Neural progenitor cell (in vitro differentiated cells): Measurements from ENCODE around the gene PTTG1IP2. TPM values are rescaled to one million over a fixed set of nuclear protein-coding genes. Genes with fewer than 3 reads are reported as not detected.

Source experiments
- DNase-seq: peaks from one replicate; pipeline ENCODE4 v3.0.0-alpha.2; 2016; ENCODE audit warnings: low spot score
- H2AFZ ChIP-seq: fragments of 200-600 bp; sonication (generic); replicated peaks from 2 replicates; pipeline ENCODE4 v1.6.1; 2016; ENCODE audit warnings: antibody characterized with exemption
- H3F3A ChIP-seq: fragments of 200-600 bp; sonication (generic); 2 replicates; pipeline ENCODE4 v1.6.1; 2016; ENCODE audit warnings: antibody characterized with exemption, low read depth
- H3K27ac ChIP-seq: fragments of 200-600 bp; sonication (generic); 2 replicates; pipeline ENCODE4 v1.5.1; 2016; ENCODE audit warnings: mild to moderate bottlenecking
- H3K27me3 ChIP-seq: fragments of 200-600 bp; sonication (generic); 2 replicates; pipeline ENCODE4 v1.6.1; 2016; ENCODE audit warnings: mild to moderate bottlenecking, moderate library complexity
- H3K36me3 ChIP-seq: fragments of 200-600 bp; sonication (generic); 2 replicates; pipeline ENCODE4 v1.5.1; 2016
- H3K4me1 ChIP-seq: fragments of 200-600 bp; sonication (generic); 2 replicates; pipeline ENCODE4 v1.6.1; 2016; ENCODE audit warnings: mixed run types
- H3K4me2 ChIP-seq: fragments of 200-600 bp; sonication (generic); 2 replicates; pipeline ENCODE4 v1.6.1; 2016
- H3K4me3 ChIP-seq: fragments of 200-600 bp; sonication (generic); 2 replicates; pipeline ENCODE4 v1.5.1; 2016
- H3K79me2 ChIP-seq: fragments of 200-600 bp; sonication (generic); 2 replicates; pipeline ENCODE4 v1.6.1; 2016; ENCODE audit warnings: low read depth
- H3K9ac ChIP-seq: fragments of 200-600 bp; sonication (generic); 2 replicates; pipeline ENCODE4 v1.6.1; 2016
- H3K9me3 ChIP-seq: fragments of 200-600 bp; sonication (generic); 2 replicates; pipeline ENCODE4 v1.5.1; 2016; ENCODE audit warnings: low read depth
- H4K20me1 ChIP-seq: fragments of 200-600 bp; sonication (generic); 2 replicates; pipeline ENCODE4 v1.6.1; 2016; ENCODE audit warnings: low read depth
- H3K27ac Mint-ChIP-seq: 3 replicates; pipeline ENCODE4 v1.8.0; 2021; ENCODE audit warnings: mixed read lengths
- H3K27me3 Mint-ChIP-seq: 2 replicates; pipeline ENCODE4 v1.8.0; 2022; ENCODE audit warnings: low read depth, mild to moderate bottlenecking, inconsistent platforms, moderate library complexity, mixed read lengths; ENCODE audit not compliant: insufficient read depth
- H3K36me3 Mint-ChIP-seq: 3 replicates; pipeline ENCODE4 v1.8.0; 2021; ENCODE audit warnings: mixed read lengths
- H3K4me1 Mint-ChIP-seq: 3 replicates; pipeline ENCODE4 v1.8.0; 2021; ENCODE audit warnings: mixed read lengths
- H3K4me3 Mint-ChIP-seq: 3 replicates; pipeline ENCODE4 v1.8.0; 2021; ENCODE audit warnings: mild to moderate bottlenecking, moderate library complexity, mixed read lengths
- H3K9me3 Mint-ChIP-seq: 3 replicates; pipeline ENCODE4 v1.8.0; 2020; ENCODE audit warnings: mixed read lengths
- CTCF ChIP-seq: fragments of 200-600 bp; sonication (generic); IDR thresholded peaks from 2 replicates; pipeline ENCODE4 v1.5.1; 2017; ENCODE audit warnings: antibody characterized with exemption, mild to moderate bottlenecking
- EZH2 ChIP-seq: fragments of 200-600 bp; sonication (generic); IDR thresholded peaks from 2 replicates; pipeline ENCODE4 v1.6.1; 2017; ENCODE audit warnings: antibody characterized with exemption, mild to moderate bottlenecking, moderate library complexity
- EZH2phosphoT487 ChIP-seq: fragments of 200-600 bp; sonication (generic); IDR thresholded peaks from 2 replicates; pipeline ENCODE4 v1.6.1; 2017; ENCODE audit warnings: antibody characterized with exemption
- total RNA-seq: library from RNA; depleted of rRNA; stranded (reverse); fragments of >200 nt; gene quantifications from 2 replicates; pipeline ENCODE4 v1.2.3, GENCODE V29; 2015; ENCODE audit warnings: low replicate concordance

Gene PTTG1IP2
- total RNA-seq, 1 donor from 2014 or later: not detected

GRCh38 chr7:90540406-90540805 is 71.0 kb downstream of the PTTG1IP2 start:
- Histone ChIP-seq H3K79me2 (no peaks in the 10 kb centered on the region), H4K20me1 (no peaks in the 10 kb centered on the region), H3K4me1 (no peaks in the 10 kb centered on the region), H3K9ac (no peak overlapping the region), H3K9me3 (no peaks in the 10 kb centered on the region), H3F3A (no peaks in the 10 kb centered on the region), H3K4me2 (no peak overlapping the region), H2AFZ (no peak overlapping the region), H3K27me3 (no peaks in the 10 kb centered on the region), H3K36me3 (no peaks in the 10 kb centered on the region), H3K4me3 (no peak overlapping the region), H3K27ac (no peak overlapping the region)
- H3K9me3 Mint-ChIP-seq: no peaks in the 10 kb centered on the region
- no peaks in the 10 kb centered on the region for H3K36me3 Mint-ChIP-seq
- no peaks in the 10 kb centered on the region for H3K27me3 Mint-ChIP-seq
- no peak overlapping the region for H3K4me3 Mint-ChIP-seq
- H3K4me1 Mint-ChIP-seq: no peaks in the 10 kb centered on the region
- no peak for DNase-seq
- no peak overlapping the region for H3K27ac Mint-ChIP-seq
- TF ChIP-seq CTCF: no peak
- no peak for TF ChIP-seq EZH2phosphoT487
- TF ChIP-seq EZH2: no peak

- Mint-ChIP-seq H3K27me3 (peaks cover 2% of the 10 kb centered on the region), H3K4me1 (no peaks in the 10 kb centered on the region), H3K4me3 (no peak overlapping the region), H3K9me3 (no peaks in the 10 kb centered on the region), H3K27ac (peak overlapping the region; percentile 13), H3K36me3 (no peaks in the 10 kb centered on the region)
- peaks cover 11% of the 10 kb centered on the region for H3K4me1 ChIP-seq
- no peaks in the 10 kb centered on the region for H3F3A ChIP-seq
- TF ChIP-seq EZH2 (no peak), EZH2phosphoT487 (no peak), CTCF (no peak)
- no peaks in the 10 kb centered on the region for H3K9me3 ChIP-seq
- H3K4me2 ChIP-seq: peak overlapping the region; percentile 8
- H3K79me2 ChIP-seq: no peaks in the 10 kb centered on the region
- no peak overlapping the region for H3K9ac ChIP-seq
- H4K20me1 ChIP-seq: no peaks in the 10 kb centered on the region
- H3K27ac ChIP-seq: no peak overlapping the region
- H3K4me3 ChIP-seq: no peak overlapping the region
- DNase-seq: peak; percentile 7
- H2AFZ ChIP-seq: peak overlapping the region; percentile 95
- no peaks in the 10 kb centered on the region for H3K36me3 ChIP-seq
- H3K27me3 ChIP-seq: no peaks in the 10 kb centered on the region
Observed at GRCh38 chr7:90551036-90551435, 81.6 kb downstream of the PTTG1IP2 start.

- Histone ChIP-seq H3F3A (no peaks in the 10 kb centered on the region), H2AFZ (no peak overlapping the region), H3K27me3 (no peaks in the 10 kb centered on the region), H3K27ac (no peak overlapping the region), H4K20me1 (no peaks in the 10 kb centered on the region), H3K79me2 (no peaks in the 10 kb centered on the region), H3K9me3 (no peaks in the 10 kb centered on the region), H3K9ac (no peak overlapping the region), H3K4me1 (peaks cover 11% of the 10 kb centered on the region), H3K4me2 (no peak overlapping the region), H3K4me3 (no peak overlapping the region), H3K36me3 (no peaks in the 10 kb centered on the region)
- no peak for TF ChIP-seq CTCF
- TF ChIP-seq EZH2: no peak
- no peak for TF ChIP-seq EZH2phosphoT487
- no peak overlapping the region for H3K27ac Mint-ChIP-seq
- no peaks in the 10 kb centered on the region for H3K36me3 Mint-ChIP-seq
- no peak overlapping the region for H3K4me3 Mint-ChIP-seq
- H3K27me3 Mint-ChIP-seq: peaks cover 2% of the 10 kb centered on the region
- no peak for DNase-seq
- no peaks in the 10 kb centered on the region for H3K9me3 Mint-ChIP-seq
- H3K4me1 Mint-ChIP-seq: no peaks in the 10 kb centered on the region
Observed at GRCh38 chr7:90552521-90552920, 83.1 kb downstream of the PTTG1IP2 start.
